ENCODE measurements around the gene ERICH4.

ERICH4 gene

DNA sequence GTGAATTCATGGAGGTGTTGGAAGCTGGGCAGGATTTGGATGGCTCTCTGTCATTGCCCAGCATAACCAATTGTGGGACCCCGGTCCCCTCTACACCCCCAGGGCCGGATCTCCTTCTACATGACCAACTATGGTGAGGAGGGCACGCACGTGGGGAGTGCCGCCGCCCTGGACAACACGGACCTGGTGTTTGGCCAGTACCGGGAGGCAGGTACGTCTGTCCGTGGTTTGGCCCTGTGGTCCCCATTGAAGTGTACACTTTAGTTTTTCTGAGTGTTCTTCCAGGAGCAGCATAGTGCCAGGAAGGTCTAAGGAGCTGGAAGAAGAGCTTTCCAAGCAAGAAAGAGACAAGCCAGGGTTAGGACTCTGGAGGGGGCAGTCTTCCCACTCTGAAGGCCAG, 29.0 kb upstream of the ERICH4 start:
- DNase-seq, result no peak

DNA sequence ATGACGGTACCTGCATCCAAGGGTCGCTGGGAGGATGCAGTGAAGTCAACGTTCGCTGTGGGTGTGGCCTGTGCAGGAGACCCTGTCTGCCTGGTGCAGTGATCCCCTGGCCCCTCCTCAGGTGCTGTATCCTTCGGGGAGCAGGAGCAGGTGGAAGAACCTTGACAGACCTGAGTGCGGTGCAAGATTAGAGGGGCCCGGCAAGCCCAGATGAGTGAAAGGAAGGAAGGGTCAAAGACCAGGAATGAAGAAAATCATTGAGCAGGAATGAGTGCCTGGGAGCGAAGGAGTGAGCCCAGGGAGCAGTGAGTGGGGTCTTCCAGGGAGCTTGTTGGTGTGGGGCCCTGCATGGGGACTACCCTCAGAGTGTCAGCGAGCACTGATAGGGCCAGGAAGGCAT, 28.5 kb upstream of the ERICH4 start:
- DNase-seq, result no peak

DNA sequence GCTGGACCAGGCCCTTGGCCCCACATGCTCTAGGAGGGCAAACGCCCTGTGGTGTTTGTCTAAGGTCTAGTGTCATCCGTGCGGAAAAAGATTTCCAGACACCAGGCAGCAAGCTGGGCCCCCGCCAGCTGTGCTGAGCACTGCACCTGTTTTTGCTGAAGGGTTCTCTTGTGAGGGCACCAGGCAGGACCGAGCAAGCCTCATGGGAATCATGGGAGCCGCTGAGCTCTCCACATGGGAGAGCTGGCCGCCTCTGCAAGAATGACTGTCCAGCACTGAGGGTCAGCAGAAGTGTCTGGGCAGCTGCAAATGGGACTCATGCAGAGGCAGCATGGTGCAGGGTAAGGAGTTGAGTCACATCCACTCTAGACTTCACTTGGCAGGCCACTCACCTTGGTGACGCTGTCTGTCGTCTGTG, 27.8 kb upstream of the ERICH4 start:
- no peak for DNase-seq

DNA sequence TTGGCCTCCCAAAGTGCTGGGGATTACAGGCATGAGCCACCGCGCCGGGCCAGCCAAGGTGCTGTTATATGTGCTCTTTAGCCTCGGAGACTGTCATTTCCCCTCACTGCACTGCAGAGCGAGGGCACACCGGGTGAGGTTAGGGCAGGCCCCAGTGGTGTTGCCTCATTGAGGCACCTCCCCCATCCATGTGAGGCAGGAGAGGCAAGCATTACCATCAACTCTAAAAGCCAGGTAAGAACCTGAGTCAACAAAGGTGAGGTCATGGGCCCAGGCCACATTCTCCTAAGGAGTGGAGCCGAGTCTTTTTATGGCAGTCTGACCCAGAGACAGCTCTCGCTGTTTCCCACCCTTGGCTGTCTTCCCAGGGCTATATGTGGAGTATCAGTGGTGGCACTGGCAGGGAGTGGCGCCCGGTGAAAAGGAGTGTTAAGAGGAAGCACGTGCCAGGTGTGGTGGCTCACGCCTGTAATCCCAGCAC, 26.7 kb upstream of the ERICH4 start:
- no peak for DNase-seq

DNA sequence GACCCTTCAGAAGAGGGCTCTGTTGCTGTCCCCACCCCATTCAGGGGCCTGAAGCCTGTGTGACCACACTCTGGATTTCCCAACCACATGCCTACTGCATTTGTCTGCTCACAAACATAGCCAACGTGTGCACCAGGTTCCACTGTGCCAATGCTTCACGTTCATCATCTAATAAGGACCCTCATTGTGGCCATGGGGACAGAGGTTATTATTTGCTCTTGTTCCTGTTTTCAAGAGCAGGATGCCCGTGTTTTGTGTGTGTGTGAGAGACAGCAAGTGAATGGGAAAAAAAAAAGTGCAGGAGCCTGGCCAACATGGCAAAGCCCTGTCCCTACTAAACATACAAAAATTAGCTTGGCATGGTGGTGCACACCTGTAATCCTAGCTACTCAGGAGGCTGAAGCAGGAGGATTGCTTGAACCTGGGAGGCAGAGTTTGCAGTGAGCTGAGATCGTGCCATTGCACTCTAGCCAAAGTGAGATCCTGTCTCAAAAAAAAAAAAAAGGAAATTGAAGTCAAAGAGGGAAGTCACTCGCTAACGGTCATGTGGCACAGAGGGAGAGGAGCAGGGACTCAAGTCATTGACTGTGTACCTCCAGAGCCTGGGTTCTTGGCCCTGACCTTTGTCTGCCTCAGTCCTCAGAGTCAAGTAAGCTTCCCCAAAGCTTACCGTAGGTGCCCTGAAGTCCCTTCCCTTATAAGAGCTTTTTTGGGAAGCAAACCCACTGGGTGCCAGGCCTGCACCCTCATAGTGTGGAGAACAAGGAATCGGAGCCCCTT, 22.7 kb upstream of the ERICH4 start:
- DNase-seq, result no peak

DNA sequence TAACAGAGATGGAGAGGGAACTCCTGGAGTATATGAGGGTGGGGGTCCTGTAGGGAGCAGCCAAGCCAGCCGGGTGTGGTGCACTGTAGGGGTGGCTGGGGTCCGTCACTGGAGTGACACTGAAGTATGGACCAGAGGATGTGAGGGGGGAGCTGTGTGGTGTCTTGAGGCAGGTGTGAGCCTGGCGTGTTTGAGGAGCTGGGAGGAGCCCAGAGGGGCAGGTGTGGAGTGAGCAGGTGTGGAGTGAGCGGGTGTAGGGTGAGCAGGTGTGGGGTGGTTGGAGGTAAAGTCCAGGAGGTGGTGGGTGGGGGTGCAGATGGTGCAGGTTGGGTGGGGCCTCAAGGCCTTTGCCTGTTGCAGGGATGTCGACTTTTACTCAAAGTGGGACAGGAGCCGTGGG, 21.6 kb upstream of the ERICH4 start:
- no peak for DNase-seq

DNA sequence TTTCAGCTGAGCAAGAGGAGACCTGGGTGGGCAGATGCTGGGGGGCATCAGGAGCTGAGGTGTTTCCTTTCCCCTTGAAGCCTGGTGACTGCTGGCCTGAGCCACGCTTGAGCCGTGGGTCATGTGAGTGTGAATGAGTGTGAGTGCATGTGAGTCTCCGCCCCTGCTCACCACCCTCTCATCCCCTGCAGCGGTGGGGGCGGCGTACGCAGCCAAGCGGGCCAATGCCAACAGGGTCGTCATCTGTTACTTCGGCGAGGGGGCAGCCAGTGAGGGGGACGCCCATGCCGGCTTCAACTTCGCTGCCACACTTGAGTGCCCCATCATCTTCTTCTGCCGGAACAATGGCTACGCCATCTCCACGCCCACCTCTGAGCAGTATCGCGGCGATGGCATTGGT, 21.0 kb upstream of the ERICH4 start:
- no peak for DNase-seq

DNA sequence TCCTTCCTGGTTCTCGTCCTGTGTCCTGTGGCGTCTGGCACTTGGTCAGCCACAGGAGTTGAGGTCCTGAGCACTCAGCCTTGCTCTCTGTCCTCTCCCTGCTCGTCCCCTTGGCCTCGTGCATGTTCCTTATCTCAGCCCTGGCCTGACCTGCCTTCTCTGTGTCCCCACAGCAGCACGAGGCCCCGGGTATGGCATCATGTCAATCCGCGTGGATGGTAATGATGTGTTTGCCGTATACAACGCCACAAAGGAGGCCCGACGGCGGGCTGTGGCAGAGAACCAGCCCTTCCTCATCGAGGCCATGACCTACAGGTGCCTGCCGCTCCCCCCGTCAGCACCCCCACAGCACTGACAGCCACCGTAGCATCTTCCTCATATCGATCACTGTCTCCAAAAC, 20.5 kb upstream of the ERICH4 start:
- no peak for DNase-seq

DNA sequence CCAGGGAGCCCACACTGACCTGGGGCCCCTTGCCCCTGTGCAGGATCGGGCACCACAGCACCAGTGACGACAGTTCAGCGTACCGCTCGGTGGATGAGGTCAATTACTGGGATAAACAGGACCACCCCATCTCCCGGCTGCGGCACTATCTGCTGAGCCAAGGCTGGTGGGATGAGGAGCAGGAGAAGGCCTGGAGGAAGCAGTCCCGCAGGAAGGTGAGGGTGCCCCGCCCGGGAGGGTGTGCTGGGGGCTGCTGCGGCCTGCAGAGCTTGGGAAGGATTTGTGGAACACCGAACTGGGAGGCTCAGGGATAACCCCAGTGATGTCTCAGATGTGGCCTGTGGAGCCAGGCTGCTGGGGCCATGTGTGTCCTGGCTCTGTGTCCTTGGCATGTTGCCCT, 20.0 kb upstream of the ERICH4 start:
- DNase-seq, result no peak

DNA sequence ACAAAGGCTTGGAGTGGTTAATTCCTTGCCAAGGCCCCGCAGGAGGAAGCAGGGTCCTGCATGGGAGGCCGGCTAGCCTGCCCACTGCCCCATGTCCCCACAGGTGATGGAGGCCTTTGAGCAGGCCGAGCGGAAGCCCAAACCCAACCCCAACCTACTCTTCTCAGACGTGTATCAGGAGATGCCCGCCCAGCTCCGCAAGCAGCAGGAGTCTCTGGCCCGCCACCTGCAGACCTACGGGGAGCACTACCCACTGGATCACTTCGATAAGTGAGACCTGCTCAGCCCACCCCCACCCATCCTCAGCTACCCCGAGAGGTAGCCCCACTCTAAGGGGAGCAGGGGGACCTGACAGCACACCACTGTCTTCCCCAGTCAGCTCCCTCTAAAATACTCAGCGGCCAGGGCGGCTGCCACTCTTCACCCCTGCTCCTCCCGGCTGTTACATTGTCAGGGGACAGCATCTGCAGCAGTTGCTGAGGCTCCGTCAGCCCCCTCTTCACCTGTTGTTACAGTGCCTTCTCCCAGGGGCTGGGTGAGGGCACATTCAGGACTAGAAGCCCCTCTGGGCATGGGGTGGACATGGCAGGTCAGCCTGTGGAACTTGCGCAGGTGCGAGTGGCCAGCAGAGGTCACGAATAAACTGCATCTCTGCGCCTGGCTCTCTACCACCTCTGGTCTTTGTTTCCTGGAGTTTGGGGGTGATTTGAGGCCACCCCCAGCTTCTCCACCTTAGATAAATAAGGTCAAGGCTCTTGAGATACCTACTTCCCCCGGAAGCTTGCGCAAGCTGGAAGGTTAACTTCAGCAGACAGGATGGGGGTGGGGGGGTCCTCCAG, 18.4 kb upstream of the ERICH4 start:
- DNase-seq, result no peak

DNA sequence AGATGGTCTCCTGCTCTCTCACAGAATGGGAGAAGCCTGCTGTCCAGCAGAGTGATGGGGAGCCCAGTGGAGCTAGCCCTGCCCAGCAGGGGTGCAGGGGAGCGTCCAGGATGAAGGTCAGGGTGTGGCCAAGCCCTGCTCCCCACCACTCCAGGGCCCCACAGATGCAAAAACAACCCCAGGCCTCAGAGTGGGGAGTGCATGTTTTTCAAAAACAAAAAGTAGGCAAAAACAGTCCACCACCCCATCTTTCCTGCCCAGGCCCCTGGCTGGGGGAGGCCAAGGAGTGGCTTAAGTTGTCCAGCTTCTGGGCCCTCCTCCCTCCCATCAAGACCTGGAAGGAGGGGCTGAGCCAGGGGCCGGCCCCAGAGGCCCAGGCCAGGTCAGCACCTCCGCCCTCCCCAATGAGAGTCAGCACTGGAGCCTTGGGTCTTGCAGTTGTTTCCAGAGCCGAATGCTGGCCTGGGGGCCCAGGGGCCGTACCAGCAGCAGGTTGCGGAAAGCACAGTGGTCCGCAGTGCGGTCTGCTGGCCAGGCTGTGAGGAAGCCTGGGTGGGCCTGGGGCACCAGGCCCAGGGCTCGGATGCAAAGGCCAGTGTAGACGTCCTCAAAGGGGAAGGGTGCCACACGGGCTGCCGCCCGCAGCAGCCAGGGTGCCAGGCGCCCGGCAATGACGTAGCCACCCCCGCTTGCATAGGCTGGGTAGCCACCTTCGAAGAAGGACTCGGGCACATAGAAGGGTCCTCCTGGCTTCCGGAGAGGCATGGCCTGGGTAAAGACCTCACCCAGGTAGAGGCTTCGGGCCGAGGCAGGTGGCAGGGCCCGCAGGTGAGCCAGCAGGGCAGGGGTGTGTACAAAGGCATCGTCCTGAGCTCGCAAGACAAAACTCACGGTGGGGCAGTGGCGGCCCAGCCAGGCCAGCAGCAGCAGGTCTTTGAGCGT, 17.5 kb upstream of the ERICH4 start:
- DNase-seq, result no peak

DNA sequence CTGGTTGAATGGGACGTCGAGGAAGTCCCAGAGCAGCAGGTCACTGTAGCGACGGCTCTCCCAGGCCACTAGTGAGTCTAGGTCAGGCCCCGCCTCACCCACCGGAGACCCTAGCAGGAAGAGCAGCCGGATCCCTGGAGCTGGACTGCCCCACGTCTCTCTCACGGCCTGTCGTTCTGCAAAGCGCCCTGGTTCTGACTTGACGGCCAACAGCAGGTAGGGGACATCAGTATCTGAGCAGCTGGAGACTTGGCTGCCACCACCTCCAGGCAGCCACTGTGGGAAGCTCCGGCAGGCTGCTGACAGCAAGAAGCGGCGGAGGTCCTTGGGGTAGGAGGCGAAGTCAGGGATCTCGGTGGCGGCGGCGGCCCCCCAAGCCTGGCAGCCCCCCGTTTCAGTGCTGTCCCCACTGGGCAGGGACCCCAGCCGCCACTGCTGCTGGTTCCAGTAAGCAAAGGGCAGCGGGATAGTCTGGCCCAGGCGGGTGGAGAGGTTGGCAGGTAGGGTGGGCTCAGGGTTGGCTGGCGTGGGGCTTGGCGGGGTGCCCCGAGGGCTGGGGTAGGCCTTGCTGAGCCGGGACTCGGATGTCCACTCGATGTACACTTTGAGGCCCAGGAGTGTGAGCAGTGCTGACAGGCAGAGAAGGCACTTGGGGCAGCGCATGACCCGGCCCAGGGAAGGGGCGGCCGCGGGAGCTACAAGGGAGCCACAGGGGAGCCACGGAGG, 16.7 kb upstream of the ERICH4 start:
- no peak for DNase-seq

DNA sequence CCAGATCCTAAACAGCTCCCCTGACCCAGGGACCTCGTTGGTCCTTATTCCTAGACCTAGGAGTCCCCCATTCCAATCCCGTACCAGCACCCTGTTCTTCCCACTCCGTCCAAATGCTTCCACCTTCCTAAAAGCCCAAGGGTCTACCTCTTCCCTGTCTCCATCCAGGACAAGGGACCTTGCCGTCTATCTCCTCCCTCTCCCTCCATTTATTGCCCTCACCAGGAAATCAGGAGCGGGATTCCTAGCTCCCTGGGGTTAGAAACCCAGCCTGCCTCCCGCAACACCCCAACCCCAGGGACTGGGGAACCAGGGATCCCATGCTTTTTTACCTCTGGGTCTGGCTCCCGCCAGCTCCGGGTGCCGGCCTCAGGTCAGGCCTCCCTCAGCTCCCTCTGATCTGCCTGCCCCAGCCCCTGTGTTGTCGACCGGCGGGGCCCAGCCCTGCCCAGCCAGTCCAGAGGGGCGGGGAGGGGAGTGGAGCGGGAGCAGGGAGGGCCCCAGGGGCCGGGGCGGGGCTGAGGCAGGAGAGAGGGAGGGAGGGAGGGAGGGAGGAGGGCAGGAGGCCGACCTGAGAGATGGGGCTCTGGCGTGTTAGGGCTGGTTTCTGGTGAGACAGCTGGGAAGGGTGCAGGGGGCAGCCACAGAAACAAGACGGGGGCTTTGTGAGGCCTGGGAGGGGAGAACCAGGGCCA, 15.9 kb upstream of the ERICH4 start, which contains the start of gene B3GNT8:
Gene B3GNT8, minus strand, starts transcription at position 423 of the 695 bp plus-strand sequence. CDS start 596 bp downstream, outside the sequence.
- DNase-seq, result peak; percentile 64

DNA sequence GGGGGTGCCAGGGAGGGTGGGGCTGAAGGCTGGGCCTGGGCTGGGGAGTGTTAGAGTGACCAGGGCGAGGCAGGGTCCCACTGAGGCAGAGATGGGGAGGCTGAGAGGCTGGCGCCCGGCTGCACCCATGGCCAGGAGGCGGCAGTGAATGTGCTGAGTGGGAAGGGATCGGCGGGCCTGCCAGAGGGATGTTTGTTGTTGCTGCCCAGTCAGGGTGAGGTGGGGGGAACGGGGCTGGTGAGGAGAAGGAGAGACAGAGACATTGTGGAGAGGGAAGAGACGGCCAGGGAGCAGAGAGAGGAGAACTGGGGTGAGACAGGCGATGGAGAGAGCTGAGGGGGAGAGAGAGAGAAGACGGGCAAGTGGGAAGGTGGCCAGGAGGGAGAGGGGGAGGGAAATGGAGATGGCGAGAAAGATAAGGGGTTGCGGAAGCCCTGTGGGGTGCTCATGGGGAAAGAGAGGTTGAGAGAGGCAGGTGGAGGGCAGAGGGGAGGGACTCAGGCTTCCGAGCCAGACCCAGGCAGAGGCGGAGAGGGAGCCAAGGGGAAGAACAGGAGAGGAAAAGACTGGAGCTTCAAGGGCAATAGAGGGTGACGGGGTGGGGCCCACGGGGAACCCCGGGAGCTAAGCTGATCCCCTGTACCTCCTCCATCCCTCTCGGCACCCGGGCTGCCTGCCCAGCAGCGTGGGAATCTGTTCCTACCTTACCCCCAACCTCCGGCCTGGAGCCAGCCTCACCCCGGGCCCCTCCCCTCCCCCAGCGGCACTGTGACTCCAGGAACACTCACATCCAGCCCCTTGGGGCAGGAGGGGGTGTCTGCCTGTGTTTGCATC, 15.1 kb upstream of the ERICH4 start:
- peak; percentile 54 for DNase-seq

DNA sequence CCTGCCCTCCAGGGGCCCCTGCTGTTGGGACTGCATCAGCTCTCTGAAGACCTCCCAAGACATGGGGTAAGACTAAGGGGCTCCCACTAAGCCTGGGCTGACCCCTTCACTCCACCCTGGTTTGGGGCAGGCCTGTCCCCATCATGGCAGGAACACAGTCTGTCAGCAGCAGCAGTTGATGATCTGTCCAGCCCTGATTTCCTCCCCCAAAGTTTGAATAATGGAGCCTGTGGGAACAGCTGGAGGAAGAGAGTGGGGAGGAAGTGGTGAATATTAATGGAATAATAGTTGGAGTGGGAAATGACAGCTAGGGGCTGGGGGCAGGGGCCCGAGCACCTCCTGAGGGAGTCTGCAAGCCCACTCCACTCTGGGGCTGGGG, 14.5 kb upstream of the ERICH4 start:
- no peak for DNase-seq

DNA sequence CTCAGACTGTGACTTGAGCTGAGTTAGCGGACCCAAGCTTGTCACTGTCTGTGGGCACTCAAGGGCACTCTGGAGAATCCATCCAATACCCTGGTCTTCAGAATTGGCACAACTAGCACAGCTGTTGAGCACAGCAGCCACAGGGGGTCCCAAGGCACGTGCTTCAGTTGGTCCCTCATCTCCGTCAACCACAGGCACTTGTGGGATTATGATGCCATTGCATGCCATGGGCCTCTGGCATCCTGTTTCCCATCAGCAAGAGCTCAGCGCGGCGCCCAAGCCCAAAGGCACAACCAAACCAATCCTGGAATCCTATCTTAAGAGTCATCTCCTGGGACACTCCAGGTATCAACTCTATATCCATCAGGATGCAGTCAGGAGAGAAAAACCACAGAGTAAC, 12.0 kb upstream of the ERICH4 start:
- no peak for DNase-seq

DNA sequence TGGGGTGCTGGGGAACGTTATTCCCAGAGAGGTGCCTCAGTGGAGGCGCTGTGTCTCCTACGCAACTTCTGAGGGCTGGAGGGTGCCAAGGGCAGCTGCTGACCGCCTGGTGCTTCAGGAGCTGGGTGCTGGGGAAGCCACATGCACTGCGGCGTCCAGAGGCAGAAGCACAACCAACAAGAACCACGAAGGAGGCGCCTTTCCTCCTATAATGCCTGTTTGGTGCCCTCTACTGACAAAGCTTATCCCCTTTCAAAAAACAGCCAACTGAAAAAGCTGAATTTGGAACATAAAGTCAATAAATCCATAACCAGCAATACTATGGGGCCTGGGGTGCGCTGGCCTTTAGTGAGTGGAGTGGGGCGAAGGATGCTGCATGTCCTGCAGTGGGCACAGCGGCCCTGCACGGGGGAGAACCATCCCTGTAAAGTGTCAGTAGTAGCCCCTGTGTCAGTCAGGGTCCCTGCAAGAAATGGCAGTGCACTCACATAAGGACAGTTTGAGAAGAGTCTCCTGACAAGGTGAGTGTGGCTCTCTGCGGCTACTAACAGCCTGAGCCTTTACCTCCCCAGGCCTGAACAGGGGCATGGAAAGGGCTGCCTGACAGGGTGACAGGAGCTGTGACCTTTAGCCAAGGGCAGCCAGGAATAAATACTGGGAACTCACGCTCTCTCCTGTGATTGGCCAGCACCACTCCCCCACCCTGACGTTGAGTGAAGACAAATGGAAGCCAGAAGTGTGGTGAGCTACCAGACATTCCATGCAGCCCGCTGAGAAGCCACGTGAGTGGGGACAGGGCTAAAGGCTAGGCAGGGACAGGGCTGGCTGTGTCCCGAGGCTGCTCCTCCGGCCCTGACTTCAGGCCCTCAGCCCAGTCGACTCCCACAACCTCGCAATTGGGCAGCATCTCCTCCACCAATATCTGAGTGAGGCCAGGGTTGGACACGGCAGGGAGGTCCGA, 11.2 kb upstream of the ERICH4 start:
- DNase-seq, result no peak

DNA sequence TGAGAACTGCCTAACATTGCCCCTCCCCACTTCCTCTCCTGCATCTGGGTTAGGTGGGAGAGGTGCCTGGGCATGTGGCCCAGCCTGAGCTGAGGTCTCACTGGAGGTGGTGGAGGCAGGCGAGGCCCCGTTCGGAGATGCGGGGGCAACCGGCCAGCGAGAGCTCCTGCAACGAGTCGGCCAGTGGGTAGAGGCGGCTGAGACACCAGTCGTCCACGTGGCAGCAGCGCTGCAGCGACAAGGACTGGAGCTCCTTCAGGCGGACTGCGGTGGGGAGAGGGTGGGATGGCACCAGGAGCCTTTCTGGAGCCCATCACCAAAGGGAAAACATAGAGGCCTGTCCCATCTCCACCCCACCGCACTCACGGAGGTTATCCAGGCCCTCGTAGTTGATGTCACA, 9.8 kb upstream of the ERICH4 start:
- no peak for DNase-seq

DNA sequence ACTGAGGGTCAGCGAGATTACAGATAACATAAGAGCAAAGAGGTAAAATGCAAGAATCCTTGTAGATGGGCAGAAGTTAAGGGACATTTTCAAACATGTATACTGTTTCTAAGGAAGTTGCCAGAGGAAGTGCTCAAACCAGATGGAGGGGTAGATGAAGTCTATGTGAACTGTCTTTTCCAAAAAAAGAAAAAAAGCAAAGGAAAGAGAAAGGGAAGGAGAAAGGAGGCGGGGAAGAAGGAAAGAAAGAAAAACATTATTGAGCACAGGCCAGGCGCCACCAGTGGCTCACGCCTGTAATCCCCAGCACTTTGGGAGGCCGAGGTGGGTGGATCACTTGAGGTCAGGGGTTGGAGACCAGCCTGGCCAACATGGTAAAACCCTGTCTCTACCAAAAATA, 8.5 kb upstream of the ERICH4 start:
- DNase-seq, result no peak

All from right kidney (tissue), 1 donor.